HepG2 (cell line): ENCODE measurements around the gene ARAP3. TPM values are rescaled to one million over a fixed set of nuclear protein-coding genes. Genes with fewer than 3 reads are reported as not detected.

Source experiments
- ATF2 ChIP-seq: sonication (generic); formaldehyde crosslinking; IDR thresholded peaks from 2 replicates; pipeline ENCODE4 v1.4.0; 2020; ENCODE audit warnings: missing genetic modification reagents
- CSRNP2 ChIP-seq: sonication (generic); formaldehyde crosslinking; conservative IDR thresholded peaks from 2 replicates; pipeline ENCODE4 v1.8.0; 2022; ENCODE audit warnings: low read depth, missing genetic modification reagents
- ESRRA ChIP-seq: sonication (generic); formaldehyde crosslinking; IDR thresholded peaks from 2 replicates; pipeline ENCODE4 v1.5.1; 2020; ENCODE audit warnings: mild to moderate bottlenecking, low read depth, missing genetic modification reagents
- ETV5 ChIP-seq: IDR thresholded peaks from 2 replicates; pipeline ENCODE4 v1.6.1; 2018; ENCODE audit warnings: missing biosample characterization, missing genetic modification reagents, inconsistent platforms, borderline replicate concordance
- HNRNPLL ChIP-seq: fragments of 200-400 bp; formaldehyde crosslinking; IDR thresholded peaks from 2 replicates; pipeline ENCODE4 v1.6.1; 2017; ENCODE audit warnings: mild to moderate bottlenecking, low read depth, low read length; ENCODE audit not compliant: poor library complexity, severe bottlenecking
- KAT2B ChIP-seq: fragments of 150-350 bp; IDR thresholded peaks from 2 replicates; pipeline ENCODE4 v1.6.1; 2014; ENCODE audit warnings: low read depth, low read length, borderline replicate concordance
- KLF15 ChIP-seq: sonication (generic); formaldehyde crosslinking; IDR thresholded peaks from 2 replicates; pipeline ENCODE4 v1.8.1; 2023; ENCODE audit warnings: borderline replicate concordance, mild to moderate bottlenecking, inconsistent platforms, missing genetic modification reagents, mixed read lengths
- KLF9 ChIP-seq: IDR thresholded peaks from 2 replicates; pipeline ENCODE4 v1.6.1; 2016; ENCODE audit warnings: low read depth
- MBD4 ChIP-seq: IDR thresholded peaks from 2 replicates; pipeline ENCODE4 v1.6.1; 2012; ENCODE audit warnings: low read length, inconsistent platforms, borderline replicate concordance
- MBNL3 ChIP-seq: fragments of 250-450 bp; sonication (Bioruptor Pico); conservative IDR thresholded peaks from 2 replicates; pipeline ENCODE4 v1.8.0; 2022; ENCODE audit warnings: mild to moderate bottlenecking, inconsistent platforms
- POGZ ChIP-seq: sonication (generic); formaldehyde crosslinking; IDR thresholded peaks from 2 replicates; pipeline ENCODE4 v1.4.0; 2020; ENCODE audit warnings: mild to moderate bottlenecking, missing genetic modification reagents
- RXRA ChIP-seq: sonication (generic); formaldehyde crosslinking; IDR thresholded peaks from 2 replicates; pipeline ENCODE4 v1.5.1; 2020; ENCODE audit warnings: missing genetic modification reagents
- SRSF9 ChIP-seq: fragments of 200-400 bp; formaldehyde crosslinking; IDR thresholded peaks from 2 replicates; pipeline ENCODE4 v1.6.1; 2018; ENCODE audit warnings: borderline replicate concordance, mild to moderate bottlenecking, low read depth, low read length; ENCODE audit not compliant: insufficient read depth, poor library complexity, severe bottlenecking
- TBP ChIP-seq: sonication (generic); formaldehyde crosslinking; IDR thresholded peaks from 2 replicates; pipeline ENCODE4 v1.5.0; 2020; ENCODE audit warnings: missing genetic modification reagents
- ZIK1 ChIP-seq: sonication (generic); formaldehyde crosslinking; IDR thresholded peaks from 2 replicates; pipeline ENCODE4 v1.5.0; 2020; ENCODE audit warnings: mild to moderate bottlenecking, low read depth, missing genetic modification reagents, borderline replicate concordance
- ZNF160 ChIP-seq: sonication (generic); formaldehyde crosslinking; IDR thresholded peaks from 2 replicates; pipeline ENCODE4 v1.8.0; 2022; ENCODE audit warnings: mild to moderate bottlenecking, inconsistent platforms, missing genetic modification reagents
- ZNF253 ChIP-seq: sonication (generic); formaldehyde crosslinking; IDR thresholded peaks from 2 replicates; pipeline ENCODE4 v1.8.0; 2022; ENCODE audit warnings: mild to moderate bottlenecking, missing genetic modification reagents, borderline replicate concordance
- ZNF34 ChIP-seq: sonication (generic); formaldehyde crosslinking; IDR thresholded peaks from 2 replicates; pipeline ENCODE4 v1.4.0; 2020; ENCODE audit warnings: mild to moderate bottlenecking, missing genetic modification reagents, borderline replicate concordance
- ZNF414 ChIP-seq: sonication (generic); formaldehyde crosslinking; IDR thresholded peaks from 2 replicates; pipeline ENCODE4 v1.5.0; 2020; ENCODE audit warnings: missing genetic modification reagents
- ZNF44 ChIP-seq: sonication (generic); formaldehyde crosslinking; IDR thresholded peaks from 2 replicates; pipeline ENCODE4 v1.5.1; 2020; ENCODE audit warnings: mild to moderate bottlenecking, missing genetic modification reagents
- ZNF562 ChIP-seq: sonication (generic); formaldehyde crosslinking; IDR thresholded peaks from 2 replicates; pipeline ENCODE4 v1.8.0; 2022; ENCODE audit warnings: missing genetic modification reagents, borderline replicate concordance
- ZNF724P ChIP-seq: sonication (generic); formaldehyde crosslinking; IDR thresholded peaks from 2 replicates; pipeline ENCODE4 v1.8.0; 2022; ENCODE audit warnings: missing genetic modification reagents, borderline replicate concordance
- polyA plus RNA-seq, 8 experiments: library from polyadenylated mRNA; depleted of rRNA in 3 of 8; stranded (reverse) in 7 of 8; unstranded in 1 of 8; fragments of >200 nt; fragmentation: Illumina TruSeq in 4 of 8; extraction: Trizol in 4 of 8; gene quantifications; 2 replicates each; pipeline versions ENCODE4 v1.2.1 to v1.2.3, GENCODE V29; 2011 to 2016; ENCODE audit warnings: low read depth in 4 of 8, missing spikeins in 1 of 8, mixed read lengths in 1 of 8; ENCODE audit not compliant: insufficient read depth in 1 of 8
- total RNA-seq, 5 experiments: library from RNA; depleted of rRNA; stranded (reverse); fragments of >200 nt; fragmentation: Illumina TruSeq; extraction: Trizol; gene quantifications; 2 replicates each; pipeline ENCODE4 v1.2.3, GENCODE V29; 2016; ENCODE audit warnings: low read depth in 1 of 5
- TF ChIP-seq, protein P1 (sequence below): sonication (generic); formaldehyde crosslinking; IDR thresholded peaks from 2 replicates; pipeline ENCODE4 v1.8.0; 2022; ENCODE audit warnings: mild to moderate bottlenecking, missing genetic modification reagents, borderline replicate concordance
- TF ChIP-seq, protein P2 (sequence below): sonication (generic); formaldehyde crosslinking; IDR thresholded peaks from 2 replicates; pipeline ENCODE4 v1.4.0; 2020; ENCODE audit warnings: missing genetic modification reagents

ARAP3 gene
- total and polyA plus RNA-seq, 2 of the 13 experiments (the other 11 are each of a cell fraction or from before 2014, with no cell fraction given), result 0.25 TPM; not detected in 1

- 0 out of 2 replicates have a peak, but pooled peaks have one; percentile 25 for TF ChIP-seq ZNF414
- peak; percentile 79; the same call in 1 of the 2 replicates for TF ChIP-seq KLF15 (CRISPR knock-in tag)
- TF ChIP-seq ATF2, result peak; percentile 54; the same call in 1 of the 2 replicates
- TF ChIP-seq ZNF724P (CRISPR knock-in tag), result 0 out of 2 replicates have a peak, but pooled peaks have one; percentile 41
- TF ChIP-seq ZNF562, result no peak
- no peak for TF ChIP-seq TBP (CRISPR knock-in tag)
- TF ChIP-seq ETV5 (CRISPR knock-in tag), result peak; percentile 90
- TF ChIP-seq HNRNPLL, result peak; percentile 90
- TF ChIP-seq MBNL3, result no peak
- no peak for TF ChIP-seq MBD4
- TF ChIP-seq KLF9 (CRISPR knock-in tag), result peak; percentile 93
- TF ChIP-seq SRSF9, result no peak
- TF ChIP-seq POGZ (CRISPR knock-in tag), result peak; percentile 97
- TF ChIP-seq, protein P1, sequence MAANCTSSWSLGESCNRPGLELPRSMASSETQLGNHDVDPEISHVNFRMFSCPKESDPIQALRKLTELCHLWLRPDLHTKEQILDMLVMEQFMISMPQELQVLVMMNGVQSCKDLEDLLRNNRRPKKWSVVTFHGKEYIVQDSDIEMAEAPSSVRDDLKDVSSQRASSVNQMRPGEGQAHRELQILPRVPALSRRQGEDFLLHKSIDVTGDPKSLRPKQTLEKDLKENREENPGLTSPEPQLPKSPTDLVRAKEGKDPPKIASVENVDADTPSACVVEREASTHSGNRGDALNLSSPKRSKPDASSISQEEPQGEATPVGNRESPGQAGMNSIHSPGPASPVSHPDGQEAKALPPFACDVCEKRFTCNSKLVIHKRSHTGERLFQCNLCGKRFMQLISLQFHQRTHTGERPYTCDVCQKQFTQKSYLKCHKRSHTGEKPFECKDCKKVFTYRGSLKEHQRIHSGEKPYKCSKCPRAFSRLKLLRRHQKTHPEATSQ (CRISPR knock-in tag), result peak; percentile 60; the same call in 1 of the 2 replicates
- peak; percentile 51; the same call in 1 of the 2 replicates for TF ChIP-seq ESRRA (CRISPR knock-in tag)
- no peak for TF ChIP-seq ZNF44 (CRISPR knock-in tag)
- peak; percentile 58; the same call in 1 of the 2 replicates for TF ChIP-seq ZNF160 (CRISPR knock-in tag)
- peak; percentile 75 for TF ChIP-seq ZIK1 (CRISPR knock-in tag)
- TF ChIP-seq, protein P2, sequence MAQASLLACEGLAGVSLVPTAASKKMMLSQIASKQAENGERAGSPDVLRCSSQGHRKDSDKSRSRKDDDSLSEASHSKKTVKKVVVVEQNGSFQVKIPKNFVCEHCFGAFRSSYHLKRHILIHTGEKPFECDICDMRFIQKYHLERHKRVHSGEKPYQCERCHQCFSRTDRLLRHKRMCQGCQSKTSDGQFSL (CRISPR knock-in tag), result peak; percentile 98
- TF ChIP-seq ZNF253 (CRISPR knock-in tag), result no peak
- peak; percentile 67; the same call in 1 of the 2 replicates for TF ChIP-seq RXRA (CRISPR knock-in tag)
- TF ChIP-seq KAT2B, result no peak
- TF ChIP-seq ZNF34 (CRISPR knock-in tag), result no peak; the same call in 1 of the 2 replicates
- TF ChIP-seq CSRNP2 (CRISPR knock-in tag), result no peak
These were observed 63.1 kb downstream of the ARAP3 start, which contains the start of gene DIAPH1 (continued) for GRCh38 chr5:141618804-141619554.
